K562 (cell line): ENCODE results near the gene CDK11A. TPM values are rescaled to one million over a fixed set of nuclear protein-coding genes. Genes with fewer than 3 reads are reported as not detected.
A peak's percentile ranks its signal among the peaks of the same experiment; 100 is the strongest.

ENCODE experiments used
- HNRNPLL ChIP-seq: fragments of 200-400 bp; formaldehyde crosslinking; IDR thresholded peaks from 2 replicates; pipeline ENCODE4 v1.6.1; 2017; ENCODE audit warnings: low read length, low read depth, mild to moderate bottlenecking; ENCODE audit not compliant: poor library complexity, severe bottlenecking
- KDM4B ChIP-seq, 2 experiments: fragments of 450-650 bp in 1 of 2; sonication (generic) in 1 of 2; IDR thresholded peaks; 2 replicates each; pipeline ENCODE4 v1.6.1; 2016 to 2017; ENCODE audit warnings: borderline replicate concordance in 2 of 2, antibody characterized with exemption in 1 of 2, low read depth in 1 of 2, mild to moderate bottlenecking in 1 of 2
- MTA3 ChIP-seq: fragments of 450-650 bp; formaldehyde crosslinking; IDR thresholded peaks from 2 replicates; pipeline ENCODE4 v1.6.1; 2017; ENCODE audit warnings: mild to moderate bottlenecking, borderline replicate concordance
- MYC ChIP-seq, 2 experiments: fragments of 250-450 bp in 1 of 2; sonication (Bioruptor Pico) in 1 of 2; IDR thresholded peaks; 2 replicates each; pipeline versions ENCODE4 v1.5.1 to v1.6.1; 2012 to 2021; ENCODE audit warnings: low read depth in 2 of 2, borderline replicate concordance in 1 of 2, improper control_type of control experiment in 1 of 2, low read length in 1 of 2, mild to moderate bottlenecking in 1 of 2, moderate library complexity in 1 of 2
- NFIC ChIP-seq: fragments of 450-650 bp; IDR thresholded peaks from 2 replicates; pipeline ENCODE4 v1.6.1; 2017; ENCODE audit warnings: mild to moderate bottlenecking, inconsistent platforms
- RBFOX2 ChIP-seq: fragments of 200-400 bp; formaldehyde crosslinking; IDR thresholded peaks from 2 replicates; pipeline ENCODE4 v1.6.1; 2017; ENCODE audit warnings: low read depth, mild to moderate bottlenecking, low read length, moderate library complexity
- SIN3A ChIP-seq, 2 experiments: fragments of 150-350 bp in 1 of 2; IDR thresholded peaks; 2 replicates each; pipeline ENCODE4 v1.6.1; 2011 to 2016; ENCODE audit warnings: borderline replicate concordance in 2 of 2, low read depth in 2 of 2, low read length in 2 of 2, mild to moderate bottlenecking in 2 of 2, moderate library complexity in 2 of 2; ENCODE audit not compliant: control insufficient read depth in 1 of 2
- SMAD4 ChIP-seq: fragments of 250-450 bp; sonication (Bioruptor Pico); conservative IDR thresholded peaks from 2 replicates; pipeline ENCODE4 v1.8.0; 2021; ENCODE audit warnings: inconsistent platforms, mild to moderate bottlenecking, moderate library complexity
- ZFX ChIP-seq: sonication (generic); formaldehyde crosslinking; IDR thresholded peaks from 2 replicates; pipeline ENCODE4 v1.8.0; 2022; ENCODE audit warnings: mild to moderate bottlenecking, missing genetic modification reagents, moderate library complexity
- polyA plus RNA-seq, 8 experiments: library from polyadenylated mRNA; depleted of rRNA in 4 of 8; stranded (reverse) in 5 of 8; unstranded in 3 of 8; fragments of >200 nt; fragmentation: Nextera tagmentation in 2 of 8; fragmentation: Illumina TruSeq in 1 of 8; extraction: Ambion mirVana in 2 of 8; extraction: Trizol in 1 of 8; gene quantifications; 2 replicates each; pipeline versions ENCODE4 v1.2.1 to v1.2.3, GENCODE V29; 2011 to 2014; ENCODE audit warnings: inconsistent platforms in 1 of 8, missing spikeins in 1 of 8
- total RNA-seq, 7 experiments: library from RNA; depleted of rRNA in 6 of 7; stranded (reverse); fragments of >200 nt in 6 of 7; fragmentation: Illumina TruSeq in 2 of 7; extraction: Trizol in 2 of 7; gene quantifications; 2 replicates each; pipeline versions ENCODE4 v1.2.1 to v1.2.3, GENCODE V29; 2011 to 2021; ENCODE audit warnings: low replicate concordance in 1 of 7
- TF ChIP-seq, protein P1 (sequence below), 3 experiments: IDR thresholded peaks in 2 of 3; conservative IDR thresholded peaks in 1 of 3; 2 replicates each; pipeline ENCODE4 v1.5.1; 2011 to 2012; ENCODE audit warnings: low read length in 3 of 3, mild to moderate bottlenecking in 3 of 3, control low read depth in 2 of 3, improper control_type of control experiment in 1 of 3, inconsistent platforms in 1 of 3, low read depth in 1 of 3, mixed read lengths in 1 of 3, moderate library complexity in 1 of 3; ENCODE audit not compliant: insufficient read depth in 2 of 3
- TF ChIP-seq, protein P2 (sequence below), 2 experiments: fragments of 200-800 bp in 1 of 2; sonication (Bioruptor generic) in 1 of 2; sonication (generic) in 1 of 2; formaldehyde crosslinking in 1 of 2; IDR thresholded peaks in 1 of 2; conservative IDR thresholded peaks in 1 of 2; 2 replicates each; pipeline versions ENCODE4 v1.5.0 to v1.6.1; 2016 to 2020; ENCODE audit warnings: missing compliant biosample characterization in 1 of 2, missing genetic modification characterization in 1 of 2, missing genetic modification reagents in 1 of 2
- TF ChIP-seq, protein P3 (sequence below): sonication (generic); formaldehyde crosslinking; IDR thresholded peaks from 2 replicates; pipeline ENCODE4 v1.8.1; 2023; ENCODE audit warnings: mild to moderate bottlenecking, missing genetic modification reagents
- TF ChIP-seq, protein P4 (sequence below): fragments of 250-450 bp; sonication (Bioruptor Pico); IDR thresholded peaks from 2 replicates; pipeline ENCODE4 v1.4.0; 2020; ENCODE audit warnings: mild to moderate bottlenecking

Gene CDK11A
- total and polyA plus RNA-seq, 9 of the 15 experiments (the other 6 are each of a cell fraction or from before 2014, with no cell fraction given): 4.5 to 71.0 (median 43.9) TPM

DNA sequence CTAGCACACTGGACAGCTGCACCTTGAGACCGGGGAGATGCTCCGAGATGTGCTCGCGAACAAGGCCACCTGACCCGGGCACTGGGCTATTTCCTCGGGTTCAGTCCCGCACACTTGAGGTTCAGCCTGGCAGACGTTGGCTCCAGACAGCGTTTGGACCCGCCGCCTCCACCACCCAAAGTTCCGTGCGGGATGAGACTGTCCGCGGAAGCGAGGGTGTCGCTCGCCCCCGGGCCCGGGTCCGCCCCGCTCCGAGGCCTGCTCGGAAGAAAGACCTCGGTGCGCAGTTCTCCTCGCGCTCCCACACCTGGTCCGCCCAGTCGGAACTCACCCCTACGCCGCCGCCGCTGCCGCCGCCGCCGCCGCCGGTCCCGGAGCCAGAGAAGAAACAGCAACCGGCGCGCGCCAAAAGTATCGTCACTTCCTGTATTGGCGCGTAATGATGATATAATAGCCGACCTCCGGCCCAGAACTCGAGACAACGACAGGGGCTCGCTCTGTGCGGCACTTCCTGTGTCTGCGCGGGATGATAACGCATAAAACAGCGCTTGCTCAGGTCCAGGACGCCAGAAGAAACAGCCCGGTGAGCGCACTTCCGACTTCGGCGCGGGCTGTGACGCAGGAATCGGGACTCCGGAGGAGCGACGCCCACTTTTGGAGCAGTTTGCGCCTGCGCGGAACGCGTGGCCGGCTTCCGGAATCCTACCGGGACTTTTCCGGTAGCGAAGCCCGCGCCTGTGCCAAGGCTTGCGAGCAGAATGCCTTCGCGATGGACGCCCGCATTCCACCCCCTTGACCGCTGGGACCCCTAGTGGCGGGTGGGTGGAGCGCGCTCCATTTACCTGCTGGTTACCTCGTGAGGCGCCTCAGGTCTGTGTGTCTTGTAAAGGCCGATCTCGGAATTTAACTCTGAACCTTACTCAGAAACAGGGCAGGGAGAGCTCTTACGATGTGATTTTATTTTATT lies 65.3 kb downstream of the CDK11A start, which contains the start of gene CDK11B (continued):
- TF ChIP-seq, protein P1, sequence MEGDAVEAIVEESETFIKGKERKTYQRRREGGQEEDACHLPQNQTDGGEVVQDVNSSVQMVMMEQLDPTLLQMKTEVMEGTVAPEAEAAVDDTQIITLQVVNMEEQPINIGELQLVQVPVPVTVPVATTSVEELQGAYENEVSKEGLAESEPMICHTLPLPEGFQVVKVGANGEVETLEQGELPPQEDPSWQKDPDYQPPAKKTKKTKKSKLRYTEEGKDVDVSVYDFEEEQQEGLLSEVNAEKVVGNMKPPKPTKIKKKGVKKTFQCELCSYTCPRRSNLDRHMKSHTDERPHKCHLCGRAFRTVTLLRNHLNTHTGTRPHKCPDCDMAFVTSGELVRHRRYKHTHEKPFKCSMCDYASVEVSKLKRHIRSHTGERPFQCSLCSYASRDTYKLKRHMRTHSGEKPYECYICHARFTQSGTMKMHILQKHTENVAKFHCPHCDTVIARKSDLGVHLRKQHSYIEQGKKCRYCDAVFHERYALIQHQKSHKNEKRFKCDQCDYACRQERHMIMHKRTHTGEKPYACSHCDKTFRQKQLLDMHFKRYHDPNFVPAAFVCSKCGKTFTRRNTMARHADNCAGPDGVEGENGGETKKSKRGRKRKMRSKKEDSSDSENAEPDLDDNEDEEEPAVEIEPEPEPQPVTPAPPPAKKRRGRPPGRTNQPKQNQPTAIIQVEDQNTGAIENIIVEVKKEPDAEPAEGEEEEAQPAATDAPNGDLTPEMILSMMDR (IDR thresholded peaks at IDR 0.05 in 2 of 3, conservative IDR thresholded peaks at IDR 0.05 in 1 of 3; ENCODE audit: insufficient read depth in 2 of 3, low read depth in 1 of 3, low read length in 3 of 3): peak; percentile 12 to 46 (median 21); a peak in 3 of 6 replicates
- TF ChIP-seq, protein P2, sequence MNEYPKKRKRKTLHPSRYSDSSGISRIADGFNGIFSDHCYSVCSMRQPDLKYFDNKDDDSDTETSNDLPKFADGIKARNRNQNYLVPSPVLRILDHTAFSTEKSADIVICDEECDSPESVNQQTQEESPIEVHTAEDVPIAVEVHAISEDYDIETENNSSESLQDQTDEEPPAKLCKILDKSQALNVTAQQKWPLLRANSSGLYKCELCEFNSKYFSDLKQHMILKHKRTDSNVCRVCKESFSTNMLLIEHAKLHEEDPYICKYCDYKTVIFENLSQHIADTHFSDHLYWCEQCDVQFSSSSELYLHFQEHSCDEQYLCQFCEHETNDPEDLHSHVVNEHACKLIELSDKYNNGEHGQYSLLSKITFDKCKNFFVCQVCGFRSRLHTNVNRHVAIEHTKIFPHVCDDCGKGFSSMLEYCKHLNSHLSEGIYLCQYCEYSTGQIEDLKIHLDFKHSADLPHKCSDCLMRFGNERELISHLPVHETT (CRISPR knock-in tag; conservative IDR thresholded peaks at IDR 0.05 in 1 of 2, IDR thresholded peaks at IDR 0.05 in 1 of 2): peak in 1 of 2 experiments; percentile 99; a peak in 2 of 4 replicates
- TF ChIP-seq HNRNPLL (peak; percentile 57), SMAD4 (CRISPR knock-in tag) (peak; percentile 69; the same call in 1 of the 2 replicates), KDM4B (IDR thresholded peaks at IDR 0.05; ENCODE audit: borderline replicate concordance in 2 of 2, low read depth in 1 of 2) (0 out of 4 replicates have a peak, but pooled peaks of 1 of the 2 experiments have one; percentile 31), MTA3 (peak; percentile 83; the same call in 1 of the 2 replicates), ZFX (peak; percentile 69), SIN3A (IDR thresholded peaks at IDR 0.05; ENCODE audit: borderline replicate concordance in 2 of 2, control insufficient read depth in 1 of 2, low read depth in 2 of 2, low read length in 2 of 2) (peak; percentile 84 to 88; a peak in 3 of 4 replicates), MYC (IDR thresholded peaks at IDR 0.05; ENCODE audit: low read depth, low read length) (peak; percentile 72), MYC (CRISPR knock-in tag; IDR thresholded peaks at IDR 0.05; ENCODE audit: borderline replicate concordance, low read depth) (peak; percentile 38; the same call in 1 of the 2 replicates), RBFOX2 (peak; percentile 73), NFIC (peak; percentile 26; the same call in 1 of the 2 replicates)
- TF ChIP-seq, protein P3, sequence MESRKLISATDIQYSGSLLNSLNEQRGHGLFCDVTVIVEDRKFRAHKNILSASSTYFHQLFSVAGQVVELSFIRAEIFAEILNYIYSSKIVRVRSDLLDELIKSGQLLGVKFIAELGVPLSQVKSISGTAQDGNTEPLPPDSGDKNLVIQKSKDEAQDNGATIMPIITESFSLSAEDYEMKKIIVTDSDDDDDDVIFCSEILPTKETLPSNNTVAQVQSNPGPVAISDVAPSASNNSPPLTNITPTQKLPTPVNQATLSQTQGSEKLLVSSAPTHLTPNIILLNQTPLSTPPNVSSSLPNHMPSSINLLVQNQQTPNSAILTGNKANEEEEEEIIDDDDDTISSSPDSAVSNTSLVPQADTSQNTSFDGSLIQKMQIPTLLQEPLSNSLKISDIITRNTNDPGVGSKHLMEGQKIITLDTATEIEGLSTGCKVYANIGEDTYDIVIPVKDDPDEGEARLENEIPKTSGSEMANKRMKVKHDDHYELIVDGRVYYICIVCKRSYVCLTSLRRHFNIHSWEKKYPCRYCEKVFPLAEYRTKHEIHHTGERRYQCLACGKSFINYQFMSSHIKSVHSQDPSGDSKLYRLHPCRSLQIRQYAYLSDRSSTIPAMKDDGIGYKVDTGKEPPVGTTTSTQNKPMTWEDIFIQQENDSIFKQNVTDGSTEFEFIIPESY: peak; percentile 80
- TF ChIP-seq, protein P4, sequence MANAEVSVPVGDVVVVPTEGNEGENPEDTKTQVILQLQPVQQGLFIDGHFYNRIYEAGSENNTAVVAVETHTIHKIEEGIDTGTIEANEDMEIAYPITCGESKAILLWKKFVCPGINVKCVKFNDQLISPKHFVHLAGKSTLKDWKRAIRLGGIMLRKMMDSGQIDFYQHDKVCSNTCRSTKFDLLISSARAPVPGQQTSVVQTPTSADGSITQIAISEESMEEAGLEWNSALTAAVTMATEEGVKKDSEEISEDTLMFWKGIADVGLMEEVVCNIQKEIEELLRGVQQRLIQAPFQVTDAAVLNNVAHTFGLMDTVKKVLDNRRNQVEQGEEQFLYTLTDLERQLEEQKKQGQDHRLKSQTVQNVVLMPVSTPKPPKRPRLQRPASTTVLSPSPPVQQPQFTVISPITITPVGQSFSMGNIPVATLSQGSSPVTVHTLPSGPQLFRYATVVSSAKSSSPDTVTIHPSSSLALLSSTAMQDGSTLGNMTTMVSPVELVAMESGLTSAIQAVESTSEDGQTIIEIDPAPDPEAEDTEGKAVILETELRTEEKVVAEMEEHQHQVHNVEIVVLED (CRISPR knock-in tag): peak; percentile 41; the same call in 1 of the 2 replicates
